Neuronal stem cell (in vitro differentiated cells): ENCODE measurements around the gene CLDN16.

Source experiments
- DNase-seq: peaks from one replicate; pipeline ENCODE4 v3.0.0-alpha.2; 2013; ENCODE audit warnings: low spot score
- H2AFZ ChIP-seq: one replicate; pipeline ENCODE4 v1.6.1; 2013; ENCODE audit warnings: mild to moderate bottlenecking, low read length, inconsistent platforms
- H2AK5ac ChIP-seq: 2 replicates; pipeline ENCODE4 v1.6.1; 2013; ENCODE audit warnings: low read depth, mild to moderate bottlenecking, inconsistent platforms, low read length, moderate library complexity, mixed read lengths
- H2BK120ac ChIP-seq: 2 replicates; pipeline ENCODE4 v1.6.1; 2013; ENCODE audit warnings: low read depth, mild to moderate bottlenecking, inconsistent platforms, low read length, moderate library complexity, mixed read lengths
- H2BK12ac ChIP-seq: one replicate; pipeline ENCODE4 v1.6.1; 2013; ENCODE audit warnings: low read length, inconsistent platforms
- H2BK15ac ChIP-seq: 2 replicates; pipeline ENCODE4 v1.6.1; 2013; ENCODE audit warnings: mild to moderate bottlenecking, low read length, inconsistent platforms, mixed read lengths
- H2BK5ac ChIP-seq: one replicate; pipeline ENCODE4 v1.6.1; 2013; ENCODE audit warnings: inconsistent platforms, mild to moderate bottlenecking, low read length, moderate library complexity
- H3K14ac ChIP-seq: one replicate; pipeline ENCODE4 v1.6.1; 2013; ENCODE audit warnings: low read length, inconsistent platforms
- H3K18ac ChIP-seq: 2 replicates; pipeline ENCODE4 v1.6.1; 2013; ENCODE audit warnings: low read length, inconsistent platforms
- H3K23ac ChIP-seq: 2 replicates; pipeline ENCODE4 v1.6.1; 2013; ENCODE audit warnings: low read depth, mild to moderate bottlenecking, mixed read lengths, low read length, inconsistent platforms; ENCODE audit not compliant: poor library complexity
- H3K27ac ChIP-seq: replicated peaks from 3 replicates; pipeline ENCODE4 v1.5.1; 2013; ENCODE audit warnings: low read length, inconsistent platforms
- H3K27me3 ChIP-seq, 3 experiments: 2 replicates each; pipeline ENCODE4 v1.6.1; 2013; ENCODE audit warnings: low read length in 3 of 3, mild to moderate bottlenecking in 2 of 3, inconsistent platforms in 1 of 3, low read depth in 1 of 3, mixed read lengths in 1 of 3, moderate library complexity in 1 of 3; ENCODE audit not compliant: control insufficient read depth in 3 of 3, insufficient read depth in 3 of 3
- H3K36me3 ChIP-seq, 2 donors: replicated peaks in 1 of 2; 2 replicates each; pipeline ENCODE4 v1.6.1; 2013; ENCODE audit warnings: low read length in 2 of 2; ENCODE audit not compliant: control insufficient read depth in 2 of 2, insufficient read depth in 2 of 2
- H3K4ac ChIP-seq: 2 replicates; pipeline ENCODE4 v1.6.1; 2013; ENCODE audit warnings: inconsistent platforms, mild to moderate bottlenecking, low read length, moderate library complexity
- H3K4me1 ChIP-seq, 2 donors: 1 replicate in 1 of 2; 2 replicates in 1 of 2; pipeline ENCODE4 v1.6.1; 2013; ENCODE audit warnings: low read length in 2 of 2, low read depth in 1 of 2; ENCODE audit not compliant: control insufficient read depth in 2 of 2, insufficient read depth in 1 of 2
- H3K4me2 ChIP-seq: one replicate; pipeline ENCODE4 v1.6.1; 2013; ENCODE audit warnings: mild to moderate bottlenecking, low read length, inconsistent platforms; ENCODE audit not compliant: insufficient read depth, poor library complexity, severe bottlenecking
- H3K4me3 ChIP-seq, 2 donors: 2 replicates each; pipeline ENCODE4 v1.5.1; 2013; ENCODE audit warnings: low read length in 2 of 2, mild to moderate bottlenecking in 2 of 2, inconsistent platforms in 1 of 2, moderate library complexity in 1 of 2
- H3K79me1 ChIP-seq: one replicate; pipeline ENCODE4 v1.6.1; 2013; ENCODE audit warnings: low read depth, mild to moderate bottlenecking, inconsistent platforms, low read length, moderate library complexity
- H3K9ac ChIP-seq: one replicate; pipeline ENCODE4 v1.6.1; 2013; ENCODE audit warnings: mild to moderate bottlenecking, low read depth, low read length, inconsistent platforms; ENCODE audit not compliant: poor library complexity
- H3K9me3 ChIP-seq, 2 donors: replicated peaks in 1 of 2; 2 replicates each; pipeline versions ENCODE3 to v1.6.1; 2013; ENCODE audit warnings: low read length in 2 of 2, mild to moderate bottlenecking in 2 of 2, inconsistent platforms in 1 of 2, low read depth in 1 of 2, mixed read lengths in 1 of 2, moderate library complexity in 1 of 2; ENCODE audit not compliant: control insufficient read depth in 2 of 2, insufficient read depth in 1 of 2
- H4K8ac ChIP-seq: one replicate; pipeline ENCODE4 v1.6.1; 2013; ENCODE audit warnings: low read depth, mild to moderate bottlenecking, inconsistent platforms, low read length, moderate library complexity
- H4K91ac ChIP-seq: one replicate; pipeline ENCODE4 v1.6.1; 2013; ENCODE audit warnings: low read length, low read depth, mild to moderate bottlenecking, inconsistent platforms; ENCODE audit not compliant: poor library complexity
- WGBS, 2 donors: extraction: QIAGEN DNeasy Blood & Tissue Kit; methylation state at CpG; one replicate each; pipeline ENCODE4 v1.1.7; 2013; ENCODE audit warnings: missing lambda C conversion rate in 2 of 2, mixed read lengths in 1 of 2; ENCODE audit not compliant: insufficient read length in 2 of 2, insufficient replicate concordance in 1 of 2; ENCODE audit errors: extremely low coverage in 2 of 2; 5-methylcytosine and 5-hydroxymethylcytosine counted together

CLDN16 gene

DNA sequence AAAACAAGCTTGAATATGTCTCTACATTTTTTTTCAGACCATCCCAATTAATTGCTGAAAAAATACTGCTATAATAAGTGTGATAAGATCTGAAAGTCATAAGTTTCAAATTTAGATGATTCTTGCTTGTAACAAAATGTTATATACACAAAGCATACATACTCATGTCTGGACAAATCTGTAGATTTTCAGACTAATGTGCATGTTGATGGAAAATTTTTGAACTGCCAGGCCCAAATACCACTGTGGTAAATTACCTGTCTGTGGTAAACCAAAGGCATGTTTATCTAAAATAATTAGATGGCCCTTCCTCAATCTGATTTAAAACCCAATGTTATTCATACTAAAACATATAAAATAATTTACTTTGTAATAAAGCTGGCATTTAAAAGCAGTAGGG is 31.7 kb upstream of the CLDN16 start:
- no peak overlapping the region for H2BK15ac ChIP-seq
- no peak overlapping the region for H3K14ac ChIP-seq
- no peak overlapping the region for H2BK12ac ChIP-seq
- no peaks in the 10 kb centered on the region for H3K4me1 ChIP-seq
- no peak overlapping the region for H3K9ac ChIP-seq
- H4K91ac ChIP-seq: no peak overlapping the region
- H2BK5ac ChIP-seq: no peak overlapping the region
- H2AK5ac ChIP-seq: no peak overlapping the region
- H3K18ac ChIP-seq: no peak overlapping the region
- H2AFZ ChIP-seq: no peak overlapping the region
- H3K4ac ChIP-seq: no peak overlapping the region
- no peak overlapping the region for H3K4me3 ChIP-seq
- H2BK120ac ChIP-seq: no peak overlapping the region
- DNase-seq: no peak
- no peaks in the 10 kb centered on the region for H3K27me3 ChIP-seq
- H3K23ac ChIP-seq: no peak overlapping the region
- no peaks in the 10 kb centered on the region for H3K79me1 ChIP-seq
- no peak overlapping the region for H4K8ac ChIP-seq
- H3K27ac ChIP-seq: no peak overlapping the region
- H3K9me3 ChIP-seq: no peaks in the 10 kb centered on the region
- H3K4me2 ChIP-seq: no peak overlapping the region
- H3K36me3 ChIP-seq: no peaks in the 10 kb centered on the region

DNA sequence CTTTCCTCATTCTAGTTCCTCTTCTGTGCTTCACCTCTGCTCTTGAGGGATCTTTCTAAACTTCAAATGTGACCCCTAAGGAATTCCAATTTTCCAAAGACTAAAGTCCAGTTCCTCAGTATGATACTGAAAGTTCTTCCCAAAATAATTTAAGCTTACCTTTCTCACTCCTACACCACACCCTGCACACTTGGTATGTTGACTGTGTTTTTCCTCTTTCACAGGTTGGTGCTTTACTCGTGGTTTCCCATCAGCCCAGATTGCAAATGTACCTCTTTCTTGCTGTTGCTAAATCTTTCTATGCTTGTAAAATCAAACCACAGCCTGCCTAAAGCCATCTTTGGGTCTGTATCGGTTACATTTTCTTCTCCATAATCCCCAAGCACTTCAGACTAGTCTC is 30.5 kb upstream of the CLDN16 start:
- H2BK5ac ChIP-seq: no peak overlapping the region
- DNase-seq: no peak

DNA sequence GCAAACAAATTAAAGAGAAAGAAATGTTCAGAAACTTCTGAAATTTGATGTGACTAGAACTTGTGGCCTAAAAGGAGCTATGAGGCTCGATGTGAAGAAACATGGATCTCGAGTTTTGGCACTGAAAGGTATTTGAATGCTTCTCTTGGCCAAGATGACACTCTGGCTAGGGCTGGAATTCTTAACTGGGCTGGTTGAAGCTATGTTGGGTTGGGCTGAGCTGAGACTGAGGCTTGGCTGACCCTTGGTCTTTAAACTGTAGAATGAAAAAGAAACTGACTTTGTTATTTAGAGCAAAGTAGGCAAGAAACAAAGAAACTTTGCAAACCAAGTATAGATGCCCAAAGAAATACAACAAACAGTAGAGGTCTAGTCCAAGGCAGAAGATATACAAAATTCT is 28.1 kb upstream of the CLDN16 start:
- Histone ChIP-seq H2AFZ (no peak overlapping the region), H3K27me3 (no peaks in the 10 kb centered on the region), H4K91ac (no peak overlapping the region), H3K4ac (no peak overlapping the region), H4K8ac (no peak overlapping the region), H3K4me1 (peaks cover 0 to 2% of the 10 kb centered on the region in 2 donors), H3K23ac (no peak overlapping the region), H3K36me3 (no peaks in the 10 kb centered on the region), H3K4me3 (no peak overlapping the region), H2AK5ac (no peak overlapping the region), H3K9ac (no peak overlapping the region), H3K79me1 (no peaks in the 10 kb centered on the region), H3K9me3 (no peaks in the 10 kb centered on the region), H3K14ac (no peak overlapping the region), H2BK5ac (no peak overlapping the region), H3K27ac (no peak overlapping the region), H2BK15ac (no peak overlapping the region), H2BK12ac (no peak overlapping the region), H2BK120ac (no peak overlapping the region), H3K4me2 (no peak overlapping the region), H3K18ac (no peak overlapping the region)
- DNase-seq: no peak
- WGBS, 2 donors: no CpG with 5 or more reads among the region's 2 CpGs

More for the DNA sequence above, 30.5 kb upstream of the CLDN16 start:
- H3K4me2 ChIP-seq: no peak overlapping the region
- no peak overlapping the region for H3K9ac ChIP-seq
- H2BK120ac ChIP-seq: no peak overlapping the region
- H3K27me3 ChIP-seq: no peaks in the 10 kb centered on the region
- no peaks in the 10 kb centered on the region for H3K9me3 ChIP-seq
- no peak overlapping the region for H4K91ac ChIP-seq
- no peak overlapping the region for H3K27ac ChIP-seq
- no peak overlapping the region for H2BK12ac ChIP-seq
- no peak overlapping the region for H2AFZ ChIP-seq
- H3K18ac ChIP-seq: no peak overlapping the region
- no peak overlapping the region for H3K23ac ChIP-seq
- H3K14ac ChIP-seq: no peak overlapping the region
- no peak overlapping the region for H3K4ac ChIP-seq
- no peaks in the 10 kb centered on the region for H3K79me1 ChIP-seq
- WGBS, 2 donors: no CpG with 5 or more reads among the region's 2 CpGs
- no peak overlapping the region for H3K4me3 ChIP-seq
- H2BK15ac ChIP-seq: no peak overlapping the region
- H2AK5ac ChIP-seq: no peak overlapping the region
- no peaks in the 10 kb centered on the region for H3K36me3 ChIP-seq
- no peak overlapping the region for H4K8ac ChIP-seq
- peaks cover 0 to 2% of the 10 kb centered on the region in 2 donors for H3K4me1 ChIP-seq

DNA sequence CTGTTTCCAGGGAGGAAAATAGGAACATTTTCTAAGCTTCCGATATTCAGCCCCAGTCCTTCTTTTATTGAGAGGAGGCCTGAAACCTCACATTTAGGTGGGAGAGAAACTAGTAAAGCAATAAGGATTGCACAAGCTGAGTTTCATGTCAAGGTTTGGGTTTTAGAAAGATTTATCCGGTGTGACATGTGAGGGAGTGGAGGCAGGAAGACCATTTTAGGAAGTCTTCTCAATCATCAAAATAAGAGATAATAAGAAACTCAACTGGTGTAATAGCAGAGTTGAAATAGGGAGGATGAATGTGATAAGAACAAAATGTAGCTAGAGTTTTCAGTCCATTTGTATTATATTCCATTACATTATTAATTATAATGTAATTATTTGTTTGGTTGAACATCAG is 27.7 kb upstream of the CLDN16 start:
- Histone ChIP-seq H3K36me3 (no peaks in the 10 kb centered on the region), H3K27me3 (no peaks in the 10 kb centered on the region)
- no CpG with 5 or more reads among the region's 2 CpGs for WGBS, 2 donors

More for the DNA sequence above, 27.7 kb upstream of the CLDN16 start:
- Histone ChIP-seq H4K8ac (no peak overlapping the region), H2BK15ac (no peak overlapping the region), H2BK12ac (no peak overlapping the region), H3K9me3 (no peaks in the 10 kb centered on the region), H3K4ac (no peak overlapping the region), H3K9ac (no peak overlapping the region), H3K4me1 (peaks cover 0 to 2% of the 10 kb centered on the region in 2 donors), H2AK5ac (no peak overlapping the region), H3K18ac (no peak overlapping the region), H3K4me2 (no peak overlapping the region), H3K4me3 (no peak overlapping the region), H3K27ac (no peak overlapping the region), H3K23ac (no peak overlapping the region), H3K79me1 (no peaks in the 10 kb centered on the region), H4K91ac (no peak overlapping the region), H2BK5ac (no peak overlapping the region), H2BK120ac (no peak overlapping the region), H3K14ac (no peak overlapping the region), H2AFZ (no peak overlapping the region)
- DNase-seq: no peak
